NCI-H1436 treated with DMSO at 0.1 percent for 48 hours (cell line): ENCODE results near the gene AUTS2.
A peak's percentile ranks its signal among the peaks of the same experiment; 100 is the strongest.

Experiments used
- DNase-seq: peaks from one replicate; lab custom pipeline; 2025; lab: John Stamatoyannopoulos, UW

AUTS2 gene

GRCh38 chr7:70460562-70460961, 862.3 kb downstream of the AUTS2 start:
- no peak for DNase-seq

GRCh38 chr7:70463352-70463938, 865.2 kb downstream of the AUTS2 start:
- DNase-seq = no peak

- no peak for DNase-seq
Measured at GRCh38 chr7:70466725-70467364, 868.6 kb downstream of the AUTS2 start.

GRCh38 chr7:70470746-70471145, 872.5 kb downstream of the AUTS2 start:
- DNase-seq = no peak

GRCh38 chr7:70472601-70473237, 874.4 kb downstream of the AUTS2 start:
- no peak for DNase-seq

- no peak for DNase-seq
Measured at GRCh38 chr7:70474639-70475234, 876.5 kb downstream of the AUTS2 start.

GRCh38 chr7:70477036-70478010, 879.0 kb downstream of the AUTS2 start:
- no peak for DNase-seq

GRCh38 chr7:70479153-70480021, 881.1 kb downstream of the AUTS2 start:
- DNase-seq = no peak

- no peak for DNase-seq
Measured at GRCh38 chr7:70480927-70481569, 882.8 kb downstream of the AUTS2 start.

GRCh38 chr7:70481570-70482123, 883.4 kb downstream of the AUTS2 start:
- DNase-seq = no peak

GRCh38 chr7:70484255-70484654, 886.0 kb downstream of the AUTS2 start:
- no peak for DNase-seq

- DNase-seq = no peak
Measured at GRCh38 chr7:70486977-70487376, 888.7 kb downstream of the AUTS2 start.

GRCh38 chr7:70487428-70487827, 889.2 kb downstream of the AUTS2 start:
- peak; percentile 46 for DNase-seq

- DNase-seq = no peak
Measured at GRCh38 chr7:70487886-70488285, 889.6 kb downstream of the AUTS2 start.

GRCh38 chr7:70489813-70490212, 891.5 kb downstream of the AUTS2 start:
- no peak for DNase-seq

- no peak for DNase-seq
Measured at GRCh38 chr7:70492625-70493024, 894.4 kb downstream of the AUTS2 start.

- DNase-seq = no peak
Measured at GRCh38 chr7:70494225-70495032, 896.2 kb downstream of the AUTS2 start.

GRCh38 chr7:70495033-70495376, 896.7 kb downstream of the AUTS2 start:
- DNase-seq = no peak

GRCh38 chr7:70497793-70498192, 899.5 kb downstream of the AUTS2 start:
- no peak for DNase-seq
